GM23338 (cell line): ENCODE results near the gene ATP8A1. TPM values are rescaled to one million over a fixed set of nuclear protein-coding genes. Genes with fewer than 3 reads are reported as not detected.

Source experiments
- ATAC-seq: fragments of 200-7000 bp; cut with Tn5 transposase; 3 replicates; pipeline ENCODE4 v1.9.1; 2020
- DNase-seq: peaks from one replicate; pipeline ENCODE4 v3.0.0-alpha.2; 2015; ENCODE audit warnings: low spot score
- H2AFZ ChIP-seq: fragments of 200-600 bp; sonication (generic); 2 replicates; pipeline ENCODE4 v1.8.0; 2016; ENCODE audit warnings: antibody characterized with exemption, mild to moderate bottlenecking, moderate library complexity
- H3F3A ChIP-seq: fragments of 200-600 bp; sonication (generic); replicated peaks from 2 replicates; pipeline ENCODE4 v1.8.0; 2017; ENCODE audit warnings: antibody characterized with exemption, mixed run types, low read depth
- H3K27ac ChIP-seq: fragments of 200-600 bp; sonication (generic); 2 replicates; pipeline ENCODE4 v1.6.1; 2016; ENCODE audit warnings: low read depth
- H3K27me3 ChIP-seq: fragments of 200-600 bp; sonication (generic); 2 replicates; pipeline ENCODE4 v1.8.0; 2016; ENCODE audit warnings: mild to moderate bottlenecking, mixed run types, moderate library complexity; ENCODE audit not compliant: insufficient read depth
- H3K36me3 ChIP-seq: fragments of 200-600 bp; sonication (generic); 2 replicates; pipeline ENCODE4 v1.8.0; 2016; ENCODE audit warnings: mild to moderate bottlenecking; ENCODE audit not compliant: insufficient read depth
- H3K4me1 ChIP-seq: fragments of 200-600 bp; sonication (generic); 2 replicates; pipeline ENCODE4 v1.8.0; 2016; ENCODE audit warnings: mild to moderate bottlenecking, moderate library complexity; ENCODE audit not compliant: insufficient read depth
- H3K4me2 ChIP-seq: fragments of 200-600 bp; sonication (generic); 2 replicates; pipeline ENCODE4 v1.7.1; 2017; ENCODE audit warnings: mixed run types
- H3K4me3 ChIP-seq: fragments of 200-600 bp; sonication (generic); 2 replicates; pipeline ENCODE4 v1.6.1; 2016; ENCODE audit warnings: mixed run types
- H3K79me2 ChIP-seq: fragments of 200-600 bp; sonication (generic); replicated peaks from 2 replicates; pipeline ENCODE4 v1.8.0; 2017; ENCODE audit warnings: mild to moderate bottlenecking; ENCODE audit not compliant: insufficient read depth
- H3K9me2 ChIP-seq: fragments of 200-600 bp; sonication (generic); 2 replicates; pipeline ENCODE4 v1.8.0; 2017; ENCODE audit not compliant: insufficient read depth
- H4K20me1 ChIP-seq: fragments of 200-600 bp; sonication (generic); replicated peaks from 2 replicates; pipeline ENCODE4 v1.8.0; 2017; ENCODE audit warnings: mild to moderate bottlenecking; ENCODE audit not compliant: insufficient read depth
- H3K27ac Mint-ChIP-seq: 2 replicates; pipeline ENCODE4 v1.8.0; 2020; ENCODE audit warnings: inconsistent platforms, mild to moderate bottlenecking, moderate library complexity, mixed read lengths
- H3K27me3 Mint-ChIP-seq: 3 replicates; pipeline ENCODE4 v1.8.0; 2022; ENCODE audit warnings: low read depth, mild to moderate bottlenecking, moderate library complexity, mixed read lengths, inconsistent platforms; ENCODE audit not compliant: insufficient read depth, poor library complexity
- H3K36me3 Mint-ChIP-seq: 3 replicates; pipeline ENCODE4 v1.8.0; 2021; ENCODE audit warnings: low read depth, mild to moderate bottlenecking, inconsistent platforms, moderate library complexity, mixed read lengths
- H3K4me1 Mint-ChIP-seq: 3 replicates; pipeline ENCODE4 v1.8.0; 2020; ENCODE audit warnings: mild to moderate bottlenecking, inconsistent platforms, mixed read lengths
- H3K4me3 Mint-ChIP-seq: 3 replicates; pipeline ENCODE4 v1.8.0; 2021; ENCODE audit warnings: moderate library complexity, mild to moderate bottlenecking, inconsistent platforms, mixed read lengths
- H3K9me3 Mint-ChIP-seq: 3 replicates; pipeline ENCODE4 v1.8.0; 2020; ENCODE audit warnings: moderate library complexity, mild to moderate bottlenecking, inconsistent platforms, mixed read lengths
- CREB1 ChIP-seq: fragments of 250-450 bp; sonication (Bioruptor Pico); IDR thresholded peaks from 2 replicates; pipeline ENCODE4 v1.5.0; 2020; ENCODE audit warnings: low read depth, mild to moderate bottlenecking, moderate library complexity
- CTCF ChIP-seq, 2 experiments: fragments of 200-600 bp in 1 of 2; sonication (generic) in 1 of 2; conservative IDR thresholded peaks; 2 replicates each; pipeline versions ENCODE4 v1.5.1 to v1.6.1; 2016 to 2017; ENCODE audit warnings: antibody characterized with exemption in 2 of 2, low read depth in 2 of 2, mild to moderate bottlenecking in 2 of 2, moderate library complexity in 1 of 2
- EZH2 ChIP-seq: fragments of 200-600 bp; sonication (generic); IDR thresholded peaks from one replicate; pipeline ENCODE4 v1.8.0; 2017; ENCODE audit warnings: antibody characterized with exemption, mild to moderate bottlenecking, low read depth; ENCODE audit not compliant: unreplicated experiment
- EZH2phosphoT487 ChIP-seq: fragments of 200-600 bp; sonication (generic); IDR thresholded peaks from one replicate; pipeline ENCODE4 v1.8.1; 2018; ENCODE audit warnings: antibody characterized with exemption; ENCODE audit not compliant: unreplicated experiment
- JUNB ChIP-seq: IDR thresholded peaks from one replicate; pipeline ENCODE4 v1.6.1; 2016; ENCODE audit warnings: antibody characterized with exemption; ENCODE audit not compliant: unreplicated experiment
- NANOG ChIP-seq: IDR thresholded peaks from 2 replicates; pipeline ENCODE4 v1.6.1; 2016; ENCODE audit warnings: antibody characterized with exemption, borderline replicate concordance
- POLR2AphosphoS5 ChIP-seq: IDR thresholded peaks from 2 replicates; pipeline ENCODE4 v1.6.1; 2016; ENCODE audit warnings: antibody characterized with exemption, low read depth
- STAT1 ChIP-seq: IDR thresholded peaks from one replicate; pipeline ENCODE4 v1.6.1; 2016; ENCODE audit warnings: antibody characterized with exemption; ENCODE audit not compliant: unreplicated experiment
- ZNF114 ChIP-seq: fragments of 250-450 bp; sonication (Bioruptor Pico); IDR thresholded peaks from 2 replicates; pipeline ENCODE4 v1.5.0; 2020; ENCODE audit warnings: mild to moderate bottlenecking, moderate library complexity
- ZNF331 ChIP-seq: fragments of 250-450 bp; sonication (Bioruptor Pico); IDR thresholded peaks from 2 replicates; pipeline ENCODE4 v1.5.0; 2020; ENCODE audit warnings: low read depth, mild to moderate bottlenecking, moderate library complexity
- polyA plus RNA-seq: library from polyadenylated mRNA; unstranded; fragments of >200 nt; fragmentation: Nextera tagmentation; extraction: Ambion mirVana; gene quantifications from 2 replicates; pipeline ENCODE4 v1.2.1, GENCODE V29; 2016
- total RNA-seq: library from RNA; depleted of rRNA; stranded (reverse); fragments of >200 nt; shearing (Covaris generic); gene quantifications from 2 replicates; pipeline ENCODE4 v1.2.3, GENCODE V29; 2014
- TF ChIP-seq, protein P1 (sequence below): IDR thresholded peaks from 2 replicates; pipeline ENCODE4 v1.6.1; 2016; ENCODE audit warnings: antibody characterized with exemption
- TF ChIP-seq, protein P2 (sequence below): IDR thresholded peaks from one replicate; pipeline ENCODE4 v1.6.1; 2018; ENCODE audit warnings: antibody characterized with exemption; ENCODE audit not compliant: unreplicated experiment
- TF ChIP-seq, protein P3 (sequence below): fragments of 250-450 bp; sonication (Bioruptor Pico); IDR thresholded peaks from 2 replicates; pipeline ENCODE4 v1.5.0; 2020; ENCODE audit warnings: mild to moderate bottlenecking, moderate library complexity

The ATP8A1 gene
- total and polyA plus RNA-seq, 2 experiments from 2014 or later, result 6.8 to 66.3 TPM

GRCh38 chr4:42359711-42360110, 297.2 kb downstream of the ATP8A1 start:
- Histone ChIP-seq H3K27me3 (no peaks in the 10 kb centered on the region), H3K79me2 (no peaks in the 10 kb centered on the region), H3K4me2 (no peak overlapping the region), H3F3A (no peaks in the 10 kb centered on the region), H3K9me2 (peaks cover 5% of the 10 kb centered on the region; the same call in 1 of the 2 replicates), H3K36me3 (no peaks in the 10 kb centered on the region), H4K20me1 (no peaks in the 10 kb centered on the region), H2AFZ (no peak overlapping the region), H3K27ac (no peak overlapping the region), H3K4me1 (peaks cover 15% of the 10 kb centered on the region), H3K4me3 (no peak overlapping the region)
- H3K9me3 Mint-ChIP-seq, result no peaks in the 10 kb centered on the region; the same call in 2 of the 3 replicates
- no peak for ATAC-seq
- peaks cover 13% of the 10 kb centered on the region for H3K4me1 Mint-ChIP-seq
- peaks cover 8% of the 10 kb centered on the region for H3K27me3 Mint-ChIP-seq
- TF ChIP-seq NANOG, result no peak
- TF ChIP-seq CREB1 (CRISPR knock-in tag), result no peak
- TF ChIP-seq, protein P1, sequence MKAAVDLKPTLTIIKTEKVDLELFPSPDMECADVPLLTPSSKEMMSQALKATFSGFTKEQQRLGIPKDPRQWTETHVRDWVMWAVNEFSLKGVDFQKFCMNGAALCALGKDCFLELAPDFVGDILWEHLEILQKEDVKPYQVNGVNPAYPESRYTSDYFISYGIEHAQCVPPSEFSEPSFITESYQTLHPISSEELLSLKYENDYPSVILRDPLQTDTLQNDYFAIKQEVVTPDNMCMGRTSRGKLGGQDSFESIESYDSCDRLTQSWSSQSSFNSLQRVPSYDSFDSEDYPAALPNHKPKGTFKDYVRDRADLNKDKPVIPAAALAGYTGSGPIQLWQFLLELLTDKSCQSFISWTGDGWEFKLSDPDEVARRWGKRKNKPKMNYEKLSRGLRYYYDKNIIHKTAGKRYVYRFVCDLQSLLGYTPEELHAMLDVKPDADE, result no peak
- no peak for TF ChIP-seq ZNF114 (CRISPR knock-in tag)
- no peak for TF ChIP-seq JUNB
- TF ChIP-seq, protein P2, sequence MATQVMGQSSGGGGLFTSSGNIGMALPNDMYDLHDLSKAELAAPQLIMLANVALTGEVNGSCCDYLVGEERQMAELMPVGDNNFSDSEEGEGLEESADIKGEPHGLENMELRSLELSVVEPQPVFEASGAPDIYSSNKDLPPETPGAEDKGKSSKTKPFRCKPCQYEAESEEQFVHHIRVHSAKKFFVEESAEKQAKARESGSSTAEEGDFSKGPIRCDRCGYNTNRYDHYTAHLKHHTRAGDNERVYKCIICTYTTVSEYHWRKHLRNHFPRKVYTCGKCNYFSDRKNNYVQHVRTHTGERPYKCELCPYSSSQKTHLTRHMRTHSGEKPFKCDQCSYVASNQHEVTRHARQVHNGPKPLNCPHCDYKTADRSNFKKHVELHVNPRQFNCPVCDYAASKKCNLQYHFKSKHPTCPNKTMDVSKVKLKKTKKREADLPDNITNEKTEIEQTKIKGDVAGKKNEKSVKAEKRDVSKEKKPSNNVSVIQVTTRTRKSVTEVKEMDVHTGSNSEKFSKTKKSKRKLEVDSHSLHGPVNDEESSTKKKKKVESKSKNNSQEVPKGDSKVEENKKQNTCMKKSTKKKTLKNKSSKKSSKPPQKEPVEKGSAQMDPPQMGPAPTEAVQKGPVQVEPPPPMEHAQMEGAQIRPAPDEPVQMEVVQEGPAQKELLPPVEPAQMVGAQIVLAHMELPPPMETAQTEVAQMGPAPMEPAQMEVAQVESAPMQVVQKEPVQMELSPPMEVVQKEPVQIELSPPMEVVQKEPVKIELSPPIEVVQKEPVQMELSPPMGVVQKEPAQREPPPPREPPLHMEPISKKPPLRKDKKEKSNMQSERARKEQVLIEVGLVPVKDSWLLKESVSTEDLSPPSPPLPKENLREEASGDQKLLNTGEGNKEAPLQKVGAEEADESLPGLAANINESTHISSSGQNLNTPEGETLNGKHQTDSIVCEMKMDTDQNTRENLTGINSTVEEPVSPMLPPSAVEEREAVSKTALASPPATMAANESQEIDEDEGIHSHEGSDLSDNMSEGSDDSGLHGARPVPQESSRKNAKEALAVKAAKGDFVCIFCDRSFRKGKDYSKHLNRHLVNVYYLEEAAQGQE, result no peak
- no peak for TF ChIP-seq STAT1
- no peak for TF ChIP-seq EZH2phosphoT487
- no peak for TF ChIP-seq EZH2
- TF ChIP-seq ZNF331 (CRISPR knock-in tag), result no peak
- TF ChIP-seq POLR2AphosphoS5, result no peak
- TF ChIP-seq CTCF (conservative IDR thresholded peaks at IDR 0.05; ENCODE audit: low read depth in 2 of 2), result no peak
- TF ChIP-seq, protein P3, sequence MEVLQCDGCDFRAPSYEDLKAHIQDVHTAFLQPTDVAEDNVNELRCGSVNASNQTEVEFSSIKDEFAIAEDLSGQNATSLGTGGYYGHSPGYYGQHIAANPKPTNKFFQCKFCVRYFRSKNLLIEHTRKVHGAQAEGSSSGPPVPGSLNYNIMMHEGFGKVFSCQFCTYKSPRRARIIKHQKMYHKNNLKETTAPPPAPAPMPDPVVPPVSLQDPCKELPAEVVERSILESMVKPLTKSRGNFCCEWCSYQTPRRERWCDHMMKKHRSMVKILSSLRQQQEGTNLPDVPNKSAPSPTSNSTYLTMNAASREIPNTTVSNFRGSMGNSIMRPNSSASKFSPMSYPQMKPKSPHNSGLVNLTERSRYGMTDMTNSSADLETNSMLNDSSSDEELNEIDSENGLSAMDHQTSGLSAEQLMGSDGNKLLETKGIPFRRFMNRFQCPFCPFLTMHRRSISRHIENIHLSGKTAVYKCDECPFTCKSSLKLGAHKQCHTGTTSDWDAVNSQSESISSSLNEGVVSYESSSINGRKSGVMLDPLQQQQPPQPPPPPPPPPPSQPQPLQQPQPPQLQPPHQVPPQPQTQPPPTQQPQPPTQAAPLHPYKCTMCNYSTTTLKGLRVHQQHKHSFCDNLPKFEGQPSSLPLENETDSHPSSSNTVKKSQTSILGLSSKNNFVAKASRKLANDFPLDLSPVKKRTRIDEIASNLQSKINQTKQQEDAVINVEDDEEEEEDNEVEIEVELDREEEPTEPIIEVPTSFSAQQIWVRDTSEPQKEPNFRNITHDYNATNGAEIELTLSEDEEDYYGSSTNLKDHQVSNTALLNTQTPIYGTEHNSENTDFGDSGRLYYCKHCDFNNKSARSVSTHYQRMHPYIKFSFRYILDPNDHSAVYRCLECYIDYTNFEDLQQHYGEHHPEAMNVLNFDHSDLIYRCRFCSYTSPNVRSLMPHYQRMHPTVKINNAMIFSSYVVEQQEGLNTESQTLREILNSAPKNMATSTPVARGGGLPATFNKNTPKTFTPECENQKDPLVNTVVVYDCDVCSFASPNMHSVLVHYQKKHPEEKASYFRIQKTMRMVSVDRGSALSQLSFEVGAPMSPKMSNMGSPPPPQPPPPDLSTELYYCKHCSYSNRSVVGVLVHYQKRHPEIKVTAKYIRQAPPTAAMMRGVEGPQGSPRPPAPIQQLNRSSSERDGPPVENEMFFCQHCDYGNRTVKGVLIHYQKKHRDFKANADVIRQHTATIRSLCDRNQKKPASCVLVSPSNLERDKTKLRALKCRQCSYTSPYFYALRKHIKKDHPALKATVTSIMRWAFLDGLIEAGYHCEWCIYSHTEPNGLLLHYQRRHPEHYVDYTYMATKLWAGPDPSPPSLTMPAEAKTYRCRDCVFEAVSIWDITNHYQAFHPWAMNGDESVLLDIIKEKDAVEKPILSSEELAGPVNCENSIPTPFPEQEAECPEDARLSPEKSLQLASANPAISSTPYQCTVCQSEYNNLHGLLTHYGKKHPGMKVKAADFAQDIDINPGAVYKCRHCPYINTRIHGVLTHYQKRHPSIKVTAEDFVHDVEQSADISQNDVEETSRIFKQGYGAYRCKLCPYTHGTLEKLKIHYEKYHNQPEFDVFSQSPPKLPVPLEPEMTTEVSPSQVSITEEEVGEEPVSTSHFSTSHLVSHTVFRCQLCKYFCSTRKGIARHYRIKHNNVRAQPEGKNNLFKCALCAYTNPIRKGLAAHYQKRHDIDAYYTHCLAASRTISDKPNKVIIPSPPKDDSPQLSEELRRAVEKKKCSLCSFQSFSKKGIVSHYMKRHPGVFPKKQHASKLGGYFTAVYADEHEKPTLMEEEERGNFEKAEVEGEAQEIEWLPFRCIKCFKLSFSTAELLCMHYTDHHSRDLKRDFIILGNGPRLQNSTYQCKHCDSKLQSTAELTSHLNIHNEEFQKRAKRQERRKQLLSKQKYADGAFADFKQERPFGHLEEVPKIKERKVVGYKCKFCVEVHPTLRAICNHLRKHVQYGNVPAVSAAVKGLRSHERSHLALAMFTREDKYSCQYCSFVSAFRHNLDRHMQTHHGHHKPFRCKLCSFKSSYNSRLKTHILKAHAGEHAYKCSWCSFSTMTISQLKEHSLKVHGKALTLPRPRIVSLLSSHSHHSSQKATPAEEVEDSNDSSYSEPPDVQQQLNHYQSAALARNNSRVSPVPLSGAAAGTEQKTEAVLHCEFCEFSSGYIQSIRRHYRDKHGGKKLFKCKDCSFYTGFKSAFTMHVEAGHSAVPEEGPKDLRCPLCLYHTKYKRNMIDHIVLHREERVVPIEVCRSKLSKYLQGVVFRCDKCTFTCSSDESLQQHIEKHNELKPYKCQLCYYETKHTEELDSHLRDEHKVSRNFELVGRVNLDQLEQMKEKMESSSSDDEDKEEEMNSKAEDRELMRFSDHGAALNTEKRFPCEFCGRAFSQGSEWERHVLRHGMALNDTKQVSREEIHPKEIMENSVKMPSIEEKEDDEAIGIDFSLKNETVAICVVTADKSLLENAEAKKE (CRISPR knock-in tag), result no peak
- no peaks in the 10 kb centered on the region for H3K36me3 Mint-ChIP-seq
- no peak overlapping the region for H3K4me3 Mint-ChIP-seq
- H3K27ac Mint-ChIP-seq, result no peak overlapping the region
- no peak for DNase-seq
